HG02885 (cell line): ENCODE results near the gene COG5.
"Not testable (repeated sequence)": the region's sequence is repeated elsewhere in the genome, so short reads cannot be mapped to it uniquely, and the experiment has no call there.

Experiments used
- ATAC-seq: cut with Tn5 transposase; IDR thresholded peaks from one replicate; pipeline ENCODE4 v1.9.1; 2021; ENCODE audit warnings: mild to moderate bottlenecking; ENCODE audit not compliant: unreplicated experiment, poor library complexity

COG5 gene

GRCh38 chr7:107244613-107245012 is 319.1 kb downstream of the COG5 start:
- ATAC-seq, result no peak

- ATAC-seq, result no peak
Observed at GRCh38 chr7:107242267-107242666, 321.5 kb downstream of the COG5 start.

- ATAC-seq, result no peak
Observed at GRCh38 chr7:107237451-107237850, 326.3 kb downstream of the COG5 start.

GRCh38 chr7:107236862-107237261 is 326.9 kb downstream of the COG5 start:
- ATAC-seq, result no peak

GRCh38 chr7:107234436-107234835 is 329.3 kb downstream of the COG5 start:
- ATAC-seq, result no peak

GRCh38 chr7:107233981-107234380 is 329.7 kb downstream of the COG5 start:
- ATAC-seq, result no peak

- no peak for ATAC-seq
Observed at GRCh38 chr7:107233174-107233573, 330.5 kb downstream of the COG5 start.

GRCh38 chr7:107232568-107233090 is 331.1 kb downstream of the COG5 start:
- ATAC-seq, result no peak

GRCh38 chr7:107230334-107230733 is 333.4 kb downstream of the COG5 start:
- no peak for ATAC-seq

GRCh38 chr7:107228291-107228690 is 335.4 kb downstream of the COG5 start:
- ATAC-seq, result no peak

GRCh38 chr7:107224374-107225223 is 339.1 kb downstream of the COG5 start:
- no peak for ATAC-seq

- ATAC-seq, result not testable (repeated sequence)
Observed at GRCh38 chr7:107220806-107221205, 342.9 kb downstream of the COG5 start.

GRCh38 chr7:107220356-107220755 is 343.4 kb downstream of the COG5 start:
- no peak for ATAC-seq

- no peak for ATAC-seq
Observed at GRCh38 chr7:107219563-107220244, 344.0 kb downstream of the COG5 start.

- no peak for ATAC-seq
Observed at GRCh38 chr7:107213945-107214344, 349.8 kb downstream of the COG5 start.

GRCh38 chr7:107213193-107213788 is 350.4 kb downstream of the COG5 start:
- ATAC-seq, result no peak

GRCh38 chr7:107212725-107213124 is 351.0 kb downstream of the COG5 start:
- no peak for ATAC-seq

- no peak for ATAC-seq
Observed at GRCh38 chr7:107210400-107210799, 353.3 kb downstream of the COG5 start.

- ATAC-seq, result no peak
Observed at GRCh38 chr7:107209565-107209964, 354.2 kb downstream of the COG5 start.

GRCh38 chr7:107208563-107208962 is 355.2 kb downstream of the COG5 start:
- ATAC-seq, result no peak

GRCh38 chr7:107208024-107208521 is 355.6 kb downstream of the COG5 start:
- ATAC-seq, result no peak
